ENCODE results near the gene NBEAL1.
"Not testable (repeated sequence)": the region's sequence is repeated elsewhere in the genome, so short reads cannot be mapped to it uniquely, and the experiment has no call there.

Gene NBEAL1

DNA sequence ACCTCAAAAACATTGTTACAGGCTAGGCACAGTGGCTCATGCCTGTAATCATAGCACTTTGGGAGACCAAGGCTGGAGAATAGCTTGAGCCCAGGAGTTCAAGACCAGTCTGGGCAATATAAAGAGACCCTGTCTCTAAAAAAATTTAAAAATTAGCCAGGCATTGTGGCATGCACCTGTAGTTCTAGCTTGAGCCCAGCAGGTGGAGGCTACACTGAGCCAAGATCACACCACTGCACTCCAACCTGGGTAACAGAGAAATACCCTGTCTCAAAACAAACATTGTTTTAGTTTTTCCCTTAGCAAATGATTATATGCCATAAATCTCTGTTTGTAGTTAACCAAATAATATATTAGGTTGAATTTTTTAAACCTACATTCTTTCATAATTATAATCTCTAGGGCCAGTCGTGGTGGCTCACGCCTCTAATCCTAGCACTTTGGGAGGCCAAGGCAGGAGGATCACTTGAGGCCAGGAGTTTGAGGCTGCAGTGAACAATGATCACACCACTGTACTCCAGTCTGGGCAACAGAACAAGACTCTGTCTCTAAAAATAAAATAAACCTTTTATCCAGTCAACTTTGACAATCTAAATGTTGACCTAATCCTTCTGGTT, 210.9 kb downstream of the NBEAL1 start:
- DNase-seq (ENCODE audit: low read depth, low spot score) = no peak

DNA sequence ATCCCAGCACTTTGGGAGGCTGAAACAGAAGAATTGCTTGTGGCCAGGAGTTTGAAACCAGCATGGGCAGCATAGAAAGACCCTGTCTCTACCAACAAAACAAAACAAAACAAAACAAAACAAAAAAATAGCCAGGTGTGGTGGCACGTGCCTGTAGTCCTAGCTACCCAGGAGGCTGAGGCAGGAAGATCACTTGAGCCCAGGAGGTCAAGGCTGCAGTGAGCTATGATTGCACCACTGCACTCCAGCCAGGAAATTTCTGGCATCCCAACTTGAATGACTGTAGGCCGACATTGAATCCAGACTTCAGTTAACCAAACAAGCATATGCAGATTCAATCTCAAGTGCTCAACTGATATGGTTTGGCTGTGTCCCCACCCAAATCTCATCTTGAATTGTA, 215.0 kb downstream of the NBEAL1 start:
- not testable (repeated sequence) for DNase-seq (ENCODE audit: low read depth, low spot score)

DNA sequence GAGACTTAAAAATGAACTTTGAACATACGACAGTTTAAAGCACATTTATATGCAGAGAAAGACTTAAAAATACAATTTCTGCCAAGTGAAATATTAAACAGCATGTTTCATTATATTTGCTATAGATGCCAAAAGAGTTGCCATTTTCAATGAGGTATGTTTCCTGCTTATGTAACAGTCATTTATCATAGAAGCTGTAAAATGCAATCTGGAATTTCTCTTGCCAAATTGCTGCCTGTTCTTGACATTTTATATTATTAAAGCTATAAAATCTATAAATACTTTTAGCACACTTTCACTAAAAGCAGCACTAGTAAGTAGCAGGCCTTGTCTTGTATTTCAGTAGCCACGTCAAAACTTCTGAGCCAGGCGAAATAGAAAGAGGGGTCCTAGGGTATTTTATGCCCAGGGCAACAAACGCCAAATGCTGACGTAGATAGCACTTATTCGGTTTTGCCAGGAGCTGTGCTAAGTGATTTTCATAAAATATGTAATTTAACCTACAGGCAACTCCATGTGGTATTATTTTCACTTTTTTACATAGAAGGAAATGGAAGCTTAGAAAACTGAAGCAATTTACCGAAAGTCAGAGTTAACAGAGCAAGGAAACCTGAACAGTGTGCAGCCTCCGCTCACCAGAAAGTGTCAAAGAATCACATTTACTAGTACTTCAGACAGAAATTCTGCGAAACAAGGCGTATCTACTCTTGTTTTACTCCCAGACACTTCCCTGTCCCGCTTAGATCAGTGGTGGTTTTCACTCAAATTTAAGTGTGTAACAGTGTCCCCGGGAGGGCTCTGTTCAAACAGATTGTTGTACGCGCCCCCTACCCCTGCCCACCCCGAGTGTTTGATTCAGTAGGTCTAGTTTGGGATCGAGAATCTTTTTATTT, 222.9 kb downstream of the NBEAL1 start:
- DNase-seq (ENCODE audit: low read depth, low spot score) = no peak

DNA sequence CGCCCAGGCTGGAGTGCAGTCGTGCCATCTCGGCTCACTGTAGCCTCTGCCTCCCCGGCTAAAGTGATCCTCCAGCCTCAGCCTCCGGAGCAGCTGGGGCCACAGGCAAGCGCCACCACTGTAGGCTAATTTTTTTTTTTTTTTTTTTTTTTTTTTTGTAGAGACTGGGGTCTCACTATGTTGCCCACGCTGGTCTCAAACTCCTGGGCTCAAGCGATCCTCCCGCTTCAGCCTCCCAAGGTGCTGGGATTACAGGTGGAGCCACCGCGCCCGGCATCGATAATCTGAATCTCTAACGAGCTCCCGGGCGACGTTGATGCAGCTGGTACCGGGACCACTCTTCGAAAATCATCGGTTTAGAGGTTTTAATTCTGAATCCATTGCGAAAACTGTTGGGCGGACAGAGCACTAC, 223.6 kb downstream of the NBEAL1 start:
- no peak for DNase-seq (ENCODE audit: low read depth, low spot score)

DNA sequence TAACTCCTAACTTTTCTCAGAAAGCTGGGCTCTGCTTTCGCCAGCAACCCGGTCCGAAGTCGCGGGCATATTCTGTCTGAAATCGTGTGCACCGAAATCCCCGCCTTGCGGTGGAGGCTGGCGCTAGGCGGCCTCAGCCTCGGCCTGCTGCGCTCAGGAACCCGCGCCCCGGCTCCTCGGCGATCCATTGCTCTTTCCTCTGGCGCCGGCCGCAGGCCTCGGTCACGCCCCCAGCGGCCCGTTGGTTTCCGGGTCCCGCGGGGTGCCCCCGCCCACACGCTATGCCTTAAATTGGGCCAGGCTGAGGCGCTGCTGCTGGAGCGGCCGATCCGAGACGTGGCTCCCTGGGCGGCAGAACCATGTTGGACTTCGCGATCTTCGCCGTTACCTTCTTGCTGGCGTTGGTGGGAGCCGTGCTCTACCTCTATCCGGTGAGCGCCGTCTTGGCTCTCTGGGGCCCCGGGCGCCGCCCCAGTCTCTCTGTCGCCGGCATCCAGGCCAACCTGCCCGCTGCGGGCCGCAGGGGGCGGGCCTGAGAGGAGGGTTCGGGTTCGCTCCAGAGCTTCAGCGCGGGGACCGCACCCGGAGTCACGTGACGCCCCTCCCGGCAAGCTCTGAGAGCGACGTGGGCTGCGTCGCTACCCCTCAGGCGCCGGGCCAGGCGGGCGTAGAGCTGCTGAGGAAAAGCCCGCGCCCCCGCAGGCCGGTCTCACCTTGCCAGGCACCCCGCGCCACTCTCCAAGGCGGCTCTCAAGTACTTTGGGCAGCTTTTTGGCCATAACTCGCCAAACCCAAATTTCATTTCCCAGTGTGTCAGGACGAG, 224.2 kb downstream of the NBEAL1 start, which contains the start of gene CYP20A1:
Gene CYP20A1, plus strand, starts transcription at position 315 of the 823 bp plus-strand sequence. Its CDS starts 45 bp downstream, at position 360.
- DNase-seq (ENCODE audit: low read depth, low spot score) = peak; percentile 91

DNA sequence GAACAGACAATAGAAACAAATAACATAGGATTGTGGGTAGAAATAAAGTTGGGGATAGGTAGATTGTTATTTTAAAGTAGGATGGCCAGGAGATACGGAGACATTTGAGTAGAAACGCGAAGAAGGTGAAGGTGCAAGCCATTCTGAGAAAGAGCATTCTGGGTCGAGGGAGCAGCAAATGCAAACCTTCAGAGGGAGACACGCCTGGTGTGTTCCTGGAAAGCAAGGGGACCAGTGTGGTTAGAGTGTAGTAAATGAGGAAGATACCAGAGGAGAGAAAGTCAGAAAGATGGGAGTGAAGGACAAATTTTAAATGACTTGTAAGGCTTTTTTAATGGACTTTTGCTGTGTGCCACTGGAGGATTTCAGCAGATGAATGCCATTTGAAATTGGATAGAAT, 225.8 kb downstream of the NBEAL1 start:
- DNase-seq (ENCODE audit: low read depth, low spot score) = no peak

DNA sequence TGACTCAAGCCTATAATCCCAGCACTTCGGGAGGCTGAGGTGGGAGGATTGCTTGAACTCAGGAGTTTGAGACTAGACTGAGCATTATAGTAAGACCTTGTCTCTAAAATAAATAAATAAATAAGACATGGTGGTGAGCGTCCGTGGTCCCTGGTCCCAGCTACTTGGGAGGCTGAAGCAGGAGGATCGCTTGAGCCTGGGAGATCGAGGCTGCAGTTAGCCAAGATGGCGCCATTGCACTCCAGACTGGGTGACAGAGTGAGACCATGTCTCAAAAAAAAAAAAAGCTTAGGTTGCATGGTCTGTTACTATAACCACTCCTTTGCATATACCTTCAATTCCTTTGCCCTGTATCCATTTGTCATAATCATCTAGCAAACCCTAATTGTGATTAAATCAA, 227.8 kb downstream of the NBEAL1 start:
- no peak for DNase-seq (ENCODE audit: low read depth, low spot score)

DNA sequence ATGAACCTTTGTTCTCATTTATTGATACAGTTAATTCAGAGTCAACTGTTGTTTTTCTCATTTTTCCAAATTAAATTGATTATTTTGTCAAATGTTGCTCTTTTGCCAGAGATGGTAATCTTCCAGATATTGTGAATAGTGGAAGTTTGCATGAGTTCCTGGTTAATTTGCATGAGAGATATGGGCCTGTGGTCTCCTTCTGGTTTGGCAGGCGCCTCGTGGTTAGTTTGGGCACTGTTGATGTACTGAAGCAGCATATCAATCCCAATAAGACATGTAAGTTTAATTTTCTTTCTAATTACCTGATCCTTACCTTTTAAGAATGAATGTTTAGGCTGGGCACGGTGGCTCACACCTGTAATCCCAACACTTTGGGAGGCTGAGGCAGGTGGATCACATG, 232.0 kb downstream of the NBEAL1 start:
- DNase-seq (ENCODE audit: low read depth, low spot score) = no peak

DNA sequence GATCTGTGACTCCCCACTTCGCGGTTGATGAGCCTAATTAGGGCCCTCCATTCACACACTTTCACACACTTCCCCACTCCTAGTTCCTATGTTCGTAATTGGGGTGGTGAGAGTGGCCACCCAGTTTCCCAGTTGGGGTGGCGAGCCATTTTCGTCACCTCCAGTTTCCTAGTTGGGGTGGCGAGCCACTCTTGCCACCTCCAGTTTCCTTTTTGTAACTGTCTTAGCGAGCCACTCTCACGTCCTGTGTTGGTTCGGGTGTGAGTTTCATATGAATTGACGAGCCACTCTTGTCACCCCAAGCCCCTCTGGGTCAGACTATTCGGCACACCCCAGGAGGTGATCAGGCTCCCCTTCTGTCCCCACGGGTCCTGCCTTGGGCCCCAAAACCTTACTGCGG, 238.1 kb downstream of the NBEAL1 start:
- no peak for DNase-seq (ENCODE audit: low read depth, low spot score)

DNA sequence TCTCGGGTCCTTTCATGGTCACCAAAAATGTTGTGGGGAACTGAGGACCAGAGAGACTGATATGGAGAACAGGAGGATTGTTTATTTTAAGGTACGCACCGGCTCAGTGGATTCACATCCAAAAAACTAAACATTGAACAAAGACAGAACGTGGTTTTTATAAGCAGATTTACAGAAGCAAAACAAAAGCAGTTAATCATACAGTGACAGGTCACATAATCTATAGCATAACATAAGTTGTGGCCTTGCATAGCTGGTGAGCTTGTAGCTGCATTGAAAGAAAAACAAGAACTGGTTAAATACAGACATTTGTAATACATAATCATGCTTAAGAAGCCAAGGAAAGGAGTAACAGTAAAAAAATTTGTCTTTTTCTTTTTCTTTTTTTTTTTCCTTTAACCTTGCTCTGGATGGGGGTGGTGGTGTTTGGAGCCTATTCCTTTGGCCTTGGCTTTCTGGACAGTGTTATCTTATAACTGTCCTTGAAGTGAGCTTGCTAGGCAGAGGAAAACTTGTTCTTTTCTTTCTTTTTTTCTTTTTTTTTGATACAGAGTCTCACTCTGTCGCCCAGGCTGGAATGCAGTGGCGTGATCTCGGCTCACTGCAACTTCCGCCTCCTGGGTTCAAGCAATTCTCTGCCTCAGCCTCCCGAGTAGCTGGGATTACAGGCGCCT, 238.9 kb downstream of the NBEAL1 start:
- not testable (repeated sequence) for DNase-seq (ENCODE audit: low read depth, low spot score)

DNA sequence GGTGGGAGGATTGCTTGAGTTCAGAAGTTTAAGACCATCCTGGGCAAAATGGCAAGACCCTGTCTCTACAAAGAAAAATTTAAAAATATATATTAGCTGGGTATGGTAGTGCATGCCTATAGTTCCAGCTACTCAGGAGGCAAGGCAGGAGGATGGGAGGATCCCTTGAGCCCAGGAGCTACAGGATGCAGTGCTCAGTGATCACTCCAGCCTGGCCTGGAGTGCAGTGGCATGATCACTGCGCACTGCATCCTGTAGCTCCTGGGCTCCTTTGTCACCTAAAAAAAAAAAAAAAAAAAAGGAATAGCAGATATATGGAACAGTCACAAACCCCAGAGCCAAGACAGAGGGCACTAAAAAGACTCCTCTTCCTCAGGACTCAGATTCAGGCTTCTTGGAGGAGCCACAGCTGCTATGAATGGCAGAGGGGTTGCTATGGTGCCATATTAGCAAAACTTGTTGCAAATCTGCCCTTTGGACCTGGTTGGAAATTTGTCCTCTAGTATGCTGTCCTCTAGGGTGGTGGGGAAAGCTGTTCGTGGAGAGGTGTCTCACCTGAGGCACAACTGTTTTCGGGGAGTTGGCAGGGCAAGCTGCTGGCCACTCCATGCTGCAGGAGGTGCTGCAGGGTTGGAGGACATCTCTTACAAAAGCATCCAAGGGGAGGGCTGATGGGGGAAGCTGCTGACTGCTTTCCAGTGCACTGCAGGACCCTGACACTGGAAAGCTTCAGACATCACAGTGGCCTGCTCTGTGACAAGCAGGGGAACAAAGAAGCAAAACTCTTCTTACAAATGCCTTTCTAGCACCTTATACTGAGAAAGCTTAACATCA, 246.9 kb downstream of the NBEAL1 start:
- DNase-seq (ENCODE audit: low read depth, low spot score) = no peak
